Measurements from ENCODE around the gene TMEM150B. TPM values are rescaled to one million over a fixed set of nuclear protein-coding genes. Genes with fewer than 3 reads are reported as not detected.
A peak's percentile ranks its signal among the peaks of the same experiment; 100 is the strongest.

Gene TMEM150B
- total and polyA plus RNA-seq, 2 experiments from 2014 or later, result 0.29 TPM; not detected in 1

- ATAC-seq, result peak; percentile 7
- H3K27ac ChIP-seq (ENCODE audit: low read depth), result no peak within 1 kb of the TSS
- H3K4me2 ChIP-seq, result peak within 1 kb of the TSS; percentile 80
- TF ChIP-seq, protein P1, sequence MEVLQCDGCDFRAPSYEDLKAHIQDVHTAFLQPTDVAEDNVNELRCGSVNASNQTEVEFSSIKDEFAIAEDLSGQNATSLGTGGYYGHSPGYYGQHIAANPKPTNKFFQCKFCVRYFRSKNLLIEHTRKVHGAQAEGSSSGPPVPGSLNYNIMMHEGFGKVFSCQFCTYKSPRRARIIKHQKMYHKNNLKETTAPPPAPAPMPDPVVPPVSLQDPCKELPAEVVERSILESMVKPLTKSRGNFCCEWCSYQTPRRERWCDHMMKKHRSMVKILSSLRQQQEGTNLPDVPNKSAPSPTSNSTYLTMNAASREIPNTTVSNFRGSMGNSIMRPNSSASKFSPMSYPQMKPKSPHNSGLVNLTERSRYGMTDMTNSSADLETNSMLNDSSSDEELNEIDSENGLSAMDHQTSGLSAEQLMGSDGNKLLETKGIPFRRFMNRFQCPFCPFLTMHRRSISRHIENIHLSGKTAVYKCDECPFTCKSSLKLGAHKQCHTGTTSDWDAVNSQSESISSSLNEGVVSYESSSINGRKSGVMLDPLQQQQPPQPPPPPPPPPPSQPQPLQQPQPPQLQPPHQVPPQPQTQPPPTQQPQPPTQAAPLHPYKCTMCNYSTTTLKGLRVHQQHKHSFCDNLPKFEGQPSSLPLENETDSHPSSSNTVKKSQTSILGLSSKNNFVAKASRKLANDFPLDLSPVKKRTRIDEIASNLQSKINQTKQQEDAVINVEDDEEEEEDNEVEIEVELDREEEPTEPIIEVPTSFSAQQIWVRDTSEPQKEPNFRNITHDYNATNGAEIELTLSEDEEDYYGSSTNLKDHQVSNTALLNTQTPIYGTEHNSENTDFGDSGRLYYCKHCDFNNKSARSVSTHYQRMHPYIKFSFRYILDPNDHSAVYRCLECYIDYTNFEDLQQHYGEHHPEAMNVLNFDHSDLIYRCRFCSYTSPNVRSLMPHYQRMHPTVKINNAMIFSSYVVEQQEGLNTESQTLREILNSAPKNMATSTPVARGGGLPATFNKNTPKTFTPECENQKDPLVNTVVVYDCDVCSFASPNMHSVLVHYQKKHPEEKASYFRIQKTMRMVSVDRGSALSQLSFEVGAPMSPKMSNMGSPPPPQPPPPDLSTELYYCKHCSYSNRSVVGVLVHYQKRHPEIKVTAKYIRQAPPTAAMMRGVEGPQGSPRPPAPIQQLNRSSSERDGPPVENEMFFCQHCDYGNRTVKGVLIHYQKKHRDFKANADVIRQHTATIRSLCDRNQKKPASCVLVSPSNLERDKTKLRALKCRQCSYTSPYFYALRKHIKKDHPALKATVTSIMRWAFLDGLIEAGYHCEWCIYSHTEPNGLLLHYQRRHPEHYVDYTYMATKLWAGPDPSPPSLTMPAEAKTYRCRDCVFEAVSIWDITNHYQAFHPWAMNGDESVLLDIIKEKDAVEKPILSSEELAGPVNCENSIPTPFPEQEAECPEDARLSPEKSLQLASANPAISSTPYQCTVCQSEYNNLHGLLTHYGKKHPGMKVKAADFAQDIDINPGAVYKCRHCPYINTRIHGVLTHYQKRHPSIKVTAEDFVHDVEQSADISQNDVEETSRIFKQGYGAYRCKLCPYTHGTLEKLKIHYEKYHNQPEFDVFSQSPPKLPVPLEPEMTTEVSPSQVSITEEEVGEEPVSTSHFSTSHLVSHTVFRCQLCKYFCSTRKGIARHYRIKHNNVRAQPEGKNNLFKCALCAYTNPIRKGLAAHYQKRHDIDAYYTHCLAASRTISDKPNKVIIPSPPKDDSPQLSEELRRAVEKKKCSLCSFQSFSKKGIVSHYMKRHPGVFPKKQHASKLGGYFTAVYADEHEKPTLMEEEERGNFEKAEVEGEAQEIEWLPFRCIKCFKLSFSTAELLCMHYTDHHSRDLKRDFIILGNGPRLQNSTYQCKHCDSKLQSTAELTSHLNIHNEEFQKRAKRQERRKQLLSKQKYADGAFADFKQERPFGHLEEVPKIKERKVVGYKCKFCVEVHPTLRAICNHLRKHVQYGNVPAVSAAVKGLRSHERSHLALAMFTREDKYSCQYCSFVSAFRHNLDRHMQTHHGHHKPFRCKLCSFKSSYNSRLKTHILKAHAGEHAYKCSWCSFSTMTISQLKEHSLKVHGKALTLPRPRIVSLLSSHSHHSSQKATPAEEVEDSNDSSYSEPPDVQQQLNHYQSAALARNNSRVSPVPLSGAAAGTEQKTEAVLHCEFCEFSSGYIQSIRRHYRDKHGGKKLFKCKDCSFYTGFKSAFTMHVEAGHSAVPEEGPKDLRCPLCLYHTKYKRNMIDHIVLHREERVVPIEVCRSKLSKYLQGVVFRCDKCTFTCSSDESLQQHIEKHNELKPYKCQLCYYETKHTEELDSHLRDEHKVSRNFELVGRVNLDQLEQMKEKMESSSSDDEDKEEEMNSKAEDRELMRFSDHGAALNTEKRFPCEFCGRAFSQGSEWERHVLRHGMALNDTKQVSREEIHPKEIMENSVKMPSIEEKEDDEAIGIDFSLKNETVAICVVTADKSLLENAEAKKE (CRISPR knock-in tag; IDR thresholded peaks at IDR 0.05), result no peak
- peak; percentile 39; the same call in 1 of the 2 replicates for TF ChIP-seq CREB1 (CRISPR knock-in tag; IDR thresholded peaks at IDR 0.05; ENCODE audit: low read depth)
- H3K27me3 ChIP-seq (ENCODE audit: insufficient read depth), result no peaks in the 10 kb centered on the region
- H3K9me2 ChIP-seq (ENCODE audit: insufficient read depth), result no peaks in the 10 kb centered on the region
- H3F3A ChIP-seq (replicated peaks; ENCODE audit: low read depth), result peaks cover 25% of the 10 kb centered on the region
- H2AFZ ChIP-seq, result peak within 1 kb of the TSS; percentile 93
- peaks cover 11% of the 10 kb centered on the region for H3K36me3 Mint-ChIP-seq (ENCODE audit: low read depth)
- peaks cover 3% of the 10 kb centered on the region; the same call in 1 of the 2 replicates for H4K20me1 ChIP-seq (replicated peaks; ENCODE audit: insufficient read depth)
- H3K4me1 Mint-ChIP-seq, result peaks cover 28% of the 10 kb centered on the region
- peak within 1 kb of the TSS; percentile 74 for H3K4me3 Mint-ChIP-seq
- peaks cover 18% of the 10 kb centered on the region for H3K4me1 ChIP-seq (ENCODE audit: insufficient read depth)
- peak; percentile 95 for DNase-seq (ENCODE audit: low spot score)
- peaks cover 24% of the 10 kb centered on the region for H3K27me3 Mint-ChIP-seq (ENCODE audit: insufficient read depth, low read depth, poor library complexity)
- peak within 1 kb of the TSS; percentile 56 for H3K4me3 ChIP-seq
- no peaks in the 10 kb centered on the region for H3K36me3 ChIP-seq (ENCODE audit: insufficient read depth)
- H3K79me2 ChIP-seq (replicated peaks; ENCODE audit: insufficient read depth), result peaks cover 12% of the 10 kb centered on the region; the same call in 1 of the 2 replicates
- H3K27ac Mint-ChIP-seq, result no peak within 1 kb of the TSS
- no peaks in the 10 kb centered on the region for H3K9me3 Mint-ChIP-seq
These were observed 41.4 kb downstream of the TMEM150B start, which contains the start of gene BRSK1 for GRCh38 chr19:55283548-55284377. Gene BRSK1, plus strand, starts transcription at chr19:55283997. Its CDS starts 446 bp downstream, at chr19:55284443.

Data from GM23338 (cell line).